Coronary artery (tissue), 2 donors: ENCODE results near the gene PADI1.

ENCODE experiments used
- DNase-seq: peaks from one replicate; pipeline ENCODE4 v3.0.0-alpha.2; 2017; ENCODE audit warnings: low spot score
- H3K27ac ChIP-seq, 2 donors: fragments of 200-600 bp; sonication (generic); one replicate each; pipeline ENCODE4 v1.5.1; 2016 to 2019
- H3K4me3 ChIP-seq: fragments of 200-600 bp; sonication (generic); 2 replicates; pipeline ENCODE4 v1.5.1; 2016; ENCODE audit warnings: mild to moderate bottlenecking, moderate library complexity
- CTCF ChIP-seq: fragments of 200-600 bp; sonication (generic); IDR thresholded peaks from one replicate; pipeline ENCODE4 v1.5.1; 2019; ENCODE audit warnings: antibody characterized with exemption

Gene PADI1

GRCh38 chr1:17227358-17227915, 22.5 kb downstream of the PADI1 start:
- no peak for DNase-seq
- TF ChIP-seq CTCF = no peak
- H3K4me3 ChIP-seq = no peak overlapping the region
- H3K27ac ChIP-seq = no peak overlapping the region

- H3K27ac ChIP-seq = no peak overlapping the region
- no peak overlapping the region for H3K4me3 ChIP-seq
- no peak for DNase-seq
- TF ChIP-seq CTCF = no peak
These were observed 23.7 kb downstream of the PADI1 start for GRCh38 chr1:17228619-17229018.

GRCh38 chr1:17229379-17229778, 24.5 kb downstream of the PADI1 start:
- H3K4me3 ChIP-seq = no peak overlapping the region
- no peak for TF ChIP-seq CTCF
- DNase-seq = no peak
- H3K27ac ChIP-seq = no peak overlapping the region

GRCh38 chr1:17230106-17230505, 25.2 kb downstream of the PADI1 start:
- Histone ChIP-seq H3K4me3 (no peak overlapping the region), H3K27ac (no peak overlapping the region)
- DNase-seq = no peak
- TF ChIP-seq CTCF = no peak

- no peak for TF ChIP-seq CTCF
- Histone ChIP-seq H3K4me3 (no peak overlapping the region), H3K27ac (no peak overlapping the region)
- no peak for DNase-seq
These were observed 25.9 kb downstream of the PADI1 start for GRCh38 chr1:17230671-17231310.

GRCh38 chr1:17232759-17233661, 28.1 kb downstream of the PADI1 start:
- no peak for TF ChIP-seq CTCF
- DNase-seq = no peak
- H3K27ac ChIP-seq = no peak overlapping the region

More at GRCh38 chr1:17232759-17233661, 28.1 kb downstream of the PADI1 start:
- H3K4me3 ChIP-seq = no peak overlapping the region
